Endothelial cell of umbilical vein (primary cell): ENCODE data around the gene KRTAP13-3. TPM values are rescaled to one million over a fixed set of nuclear protein-coding genes. Genes with fewer than 3 reads are reported as not detected.

Experiments used
- BruUV-seq: library from RNA; stranded (reverse); fragments of 400-500 nt; replicated peaks from 2 replicates; lab custom pipeline; 2021; lab: Mats Ljungman, UMichigan
- CTCF ChIA-PET: fragments of 300-600, 350-600 bp; sonication (Branson Sonifier 250); formaldehyde crosslinking; loops from one replicate; lab custom pipeline; 2021; ENCODE audit warnings: antibody characterized with exemption, inconsistent platforms; lab: Charles Lee
- POLR2A ChIA-PET: fragments of 300-600, 350-600 bp; sonication (Branson Sonifier 250); formaldehyde crosslinking; loops from one replicate; lab custom pipeline; 2021; ENCODE audit warnings: antibody characterized with exemption, inconsistent platforms; lab: Charles Lee
- DNase-seq: peaks from one replicate; pipeline ENCODE4 v3.0.0-alpha.2; 2011; ENCODE audit warnings: low read depth, low spot score
- FAIRE-seq: peaks from 2 replicates; lab custom pipeline; 2011; peaks lifted over from hg19 to GRCh38; lab: Jason Lieb, UNC
- H2AFZ ChIP-seq: 2 replicates; pipeline ENCODE4 v1.6.0; 2012; ENCODE audit warnings: low read depth, low read length, control low read depth, inconsistent platforms
- H3K27ac ChIP-seq: 2 replicates; pipeline ENCODE4 v1.5.1; 2011; ENCODE audit warnings: low read depth, mild to moderate bottlenecking, control low read depth, low read length, moderate library complexity; ENCODE audit not compliant: insufficient read depth
- H3K27me3 ChIP-seq, 2 experiments: 2 replicates each; pipeline versions ENCODE4 v1.6.0 to v1.6.1; 2011; ENCODE audit warnings: low read length in 2 of 2, mixed read lengths in 1 of 2; ENCODE audit not compliant: control insufficient read depth in 2 of 2, insufficient read depth in 2 of 2
- H3K36me3 ChIP-seq, 2 experiments: 2 replicates in 1 of 2; 3 replicates in 1 of 2; pipeline ENCODE4 v1.5.1; 2011; ENCODE audit warnings: low read length in 2 of 2, mild to moderate bottlenecking in 1 of 2, moderate library complexity in 1 of 2; ENCODE audit not compliant: control insufficient read depth in 2 of 2, insufficient read depth in 2 of 2; ENCODE audit errors: extremely low read depth in 1 of 2
- H3K4me1 ChIP-seq: 3 replicates; pipeline ENCODE4 v1.5.1; 2011; ENCODE audit warnings: mild to moderate bottlenecking, low read length; ENCODE audit not compliant: control insufficient read depth, insufficient read depth; ENCODE audit errors: extremely low read depth
- H3K4me2 ChIP-seq: 2 replicates; pipeline ENCODE4 v1.6.1; 2011; ENCODE audit warnings: low read length, control low read depth, mixed read lengths; ENCODE audit not compliant: insufficient read depth
- H3K4me3 ChIP-seq, 3 experiments: fragments of 200-600 bp in 1 of 3; sonication (generic), shearing (Covaris generic) in 1 of 3; replicated peaks in 1 of 3; 2 replicates each; pipeline ENCODE4 v1.5.1; 2011 to 2016; ENCODE audit warnings: control low read depth in 3 of 3, low read length in 3 of 3, mild to moderate bottlenecking in 2 of 3, inconsistent platforms in 1 of 3, low read depth in 1 of 3, moderate library complexity in 1 of 3; ENCODE audit not compliant: insufficient read depth in 1 of 3
- H3K79me2 ChIP-seq: 2 replicates; pipeline ENCODE4 v1.6.0; 2012; ENCODE audit warnings: low read length, inconsistent platforms; ENCODE audit not compliant: control insufficient read depth, insufficient read depth
- H3K9ac ChIP-seq: replicated peaks from 2 replicates; pipeline ENCODE3; 2011; ENCODE audit warnings: low read length, control low read depth; ENCODE audit not compliant: insufficient read depth; ENCODE audit errors: extremely low read depth
- H3K9me1 ChIP-seq: replicated peaks from 3 replicates; pipeline ENCODE4 v1.6.0; 2011; ENCODE audit warnings: mild to moderate bottlenecking, low read length; ENCODE audit not compliant: control insufficient read depth, insufficient read depth; ENCODE audit errors: extremely low read depth
- H3K9me3 ChIP-seq: replicated peaks from 2 replicates; pipeline ENCODE4 v1.5.1; 2012; ENCODE audit warnings: low read length, inconsistent platforms; ENCODE audit not compliant: control insufficient read depth, insufficient read depth
- H4K20me1 ChIP-seq: replicated peaks from 2 replicates; pipeline ENCODE3; 2011; ENCODE audit warnings: mild to moderate bottlenecking, low read length; ENCODE audit not compliant: control insufficient read depth, insufficient read depth; ENCODE audit errors: extremely low read depth
- EZH2 ChIP-seq: IDR thresholded peaks from 2 replicates; pipeline ENCODE4 v1.6.1; 2012; ENCODE audit warnings: borderline replicate concordance, low read depth, mild to moderate bottlenecking, moderate library complexity, low read length, inconsistent platforms; ENCODE audit not compliant: severe bottlenecking
- FOS ChIP-seq: IDR thresholded peaks from 2 replicates; pipeline ENCODE4 v1.6.1; 2011; ENCODE audit warnings: mild to moderate bottlenecking, low read length, moderate library complexity, borderline replicate concordance; ENCODE audit not compliant: insufficient read depth
- GATA2 ChIP-seq: IDR thresholded peaks from 2 replicates; pipeline ENCODE4 v1.7.0; 2011; ENCODE audit warnings: low read depth, mild to moderate bottlenecking, moderate library complexity, mixed read lengths, low read length; ENCODE audit not compliant: insufficient read length, insufficient read depth
- JUN ChIP-seq: IDR thresholded peaks from 2 replicates; pipeline ENCODE4 v1.6.1; 2011; ENCODE audit warnings: borderline replicate concordance, low read depth; ENCODE audit not compliant: insufficient read length, insufficient read depth
- MYC ChIP-seq: IDR thresholded peaks from one replicate; pipeline ENCODE4 v1.6.1; 2011; ENCODE audit warnings: mild to moderate bottlenecking, low read depth, low read length
- POLR2A ChIP-seq: IDR thresholded peaks from 2 replicates; pipeline ENCODE4 v1.6.1; 2012; ENCODE audit warnings: low read depth, mild to moderate bottlenecking, control low read depth, low read length
- POLR2AphosphoS5 ChIP-seq: IDR thresholded peaks from 2 replicates; pipeline ENCODE4 v1.6.1; 2012; ENCODE audit warnings: low read depth, mild to moderate bottlenecking, control low read depth, low read length, moderate library complexity; ENCODE audit not compliant: insufficient read depth
- dilution Hi-C: fragments of 300-500 bp; cut with MboI; formaldehyde crosslinking; loops from one replicate; pipeline ENCODE4 v1.15.0; 2019; ENCODE audit warnings: low sequenced_read_pairs; ENCODE audit not compliant: extremely low pct_ligation_motif_present
- intact Hi-C: fragments of 100-400 bp; cut with micrococcal nuclease; formaldehyde crosslinking; loops from one replicate; pipeline ENCODE4 v1.10.0; 2022
- polyA plus RNA-seq, 4 experiments: library from polyadenylated mRNA; depleted of rRNA in 3 of 4; stranded (reverse) in 3 of 4; unstranded in 1 of 4; fragments of >200 nt; gene quantifications; 2 replicates each; pipeline versions ENCODE4 v1.2.1 to v1.2.3, GENCODE V29; 2011 to 2012; ENCODE audit warnings: missing spikeins in 1 of 4
- total RNA-seq: library from RNA; stranded (reverse); gene quantifications from 2 replicates; pipeline ENCODE4 v1.2.3, GENCODE V29; 2021
- TF ChIP-seq, protein P1 (sequence below), 2 donors: IDR thresholded peaks; 1 replicate in 1 of 2; 2 replicates in 1 of 2; pipeline ENCODE4 v1.5.1; 2011; ENCODE audit warnings: low read length in 2 of 2, mild to moderate bottlenecking in 2 of 2, moderate library complexity in 2 of 2, control low read depth in 1 of 2, inconsistent platforms in 1 of 2, low read depth in 1 of 2; ENCODE audit not compliant: insufficient read depth in 1 of 2; ENCODE audit errors: extremely low read depth in 1 of 2
- TF ChIP-seq, protein P2 (sequence below): IDR thresholded peaks from 2 replicates; pipeline ENCODE4 v1.6.1; 2011; ENCODE audit not compliant: insufficient read depth, insufficient read length

KRTAP13-3 gene
- total and polyA plus RNA-seq, 2 donors (not counting 3 experiments of a cell fraction or from before 2014, with no cell fraction given): not detected

DNA sequence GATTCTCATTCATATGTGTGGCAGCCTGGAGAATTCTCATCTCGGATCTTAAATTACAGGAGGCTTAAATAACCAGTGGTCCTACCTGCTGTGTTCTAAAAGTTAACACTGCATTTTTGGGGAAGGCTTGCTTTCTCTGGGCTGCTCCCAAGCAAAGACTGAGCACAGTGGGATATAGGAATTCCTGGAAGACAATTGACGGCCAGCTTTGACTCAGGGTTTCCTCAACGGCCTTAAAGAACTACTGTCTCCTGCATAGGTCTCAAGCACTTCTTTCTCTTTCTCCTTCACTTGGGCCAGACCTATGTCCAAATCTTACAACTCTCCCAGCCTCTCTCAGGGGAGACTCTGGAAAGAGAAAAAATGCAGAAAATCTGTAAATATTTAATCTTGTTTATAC, 1.0 kb upstream of the KRTAP13-3 start:
- TF ChIP-seq EZH2 (no peak), FOS (no peak), POLR2A (no peak), MYC (no peak), GATA2 (no peak), JUN (no peak), POLR2AphosphoS5 (no peak)
- TF ChIP-seq, protein P1, sequence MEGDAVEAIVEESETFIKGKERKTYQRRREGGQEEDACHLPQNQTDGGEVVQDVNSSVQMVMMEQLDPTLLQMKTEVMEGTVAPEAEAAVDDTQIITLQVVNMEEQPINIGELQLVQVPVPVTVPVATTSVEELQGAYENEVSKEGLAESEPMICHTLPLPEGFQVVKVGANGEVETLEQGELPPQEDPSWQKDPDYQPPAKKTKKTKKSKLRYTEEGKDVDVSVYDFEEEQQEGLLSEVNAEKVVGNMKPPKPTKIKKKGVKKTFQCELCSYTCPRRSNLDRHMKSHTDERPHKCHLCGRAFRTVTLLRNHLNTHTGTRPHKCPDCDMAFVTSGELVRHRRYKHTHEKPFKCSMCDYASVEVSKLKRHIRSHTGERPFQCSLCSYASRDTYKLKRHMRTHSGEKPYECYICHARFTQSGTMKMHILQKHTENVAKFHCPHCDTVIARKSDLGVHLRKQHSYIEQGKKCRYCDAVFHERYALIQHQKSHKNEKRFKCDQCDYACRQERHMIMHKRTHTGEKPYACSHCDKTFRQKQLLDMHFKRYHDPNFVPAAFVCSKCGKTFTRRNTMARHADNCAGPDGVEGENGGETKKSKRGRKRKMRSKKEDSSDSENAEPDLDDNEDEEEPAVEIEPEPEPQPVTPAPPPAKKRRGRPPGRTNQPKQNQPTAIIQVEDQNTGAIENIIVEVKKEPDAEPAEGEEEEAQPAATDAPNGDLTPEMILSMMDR (IDR thresholded peaks at IDR 0.05; ENCODE audit: extremely low read depth in 1 of 2, insufficient read depth in 1 of 2, low read depth in 1 of 2, low read length in 2 of 2): no peak
- TF ChIP-seq, protein P2, sequence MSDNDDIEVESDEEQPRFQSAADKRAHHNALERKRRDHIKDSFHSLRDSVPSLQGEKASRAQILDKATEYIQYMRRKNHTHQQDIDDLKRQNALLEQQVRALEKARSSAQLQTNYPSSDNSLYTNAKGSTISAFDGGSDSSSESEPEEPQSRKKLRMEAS: no peak
- Histone ChIP-seq H3K4me1 (no peaks in the 10 kb centered on the region), H3K4me2 (no peak overlapping the region), H3K27me3 (no peaks in the 10 kb centered on the region), H3K9me1 (no peaks in the 10 kb centered on the region), H3K36me3 (no peaks in the 10 kb centered on the region), H4K20me1 (no peaks in the 10 kb centered on the region), H3K79me2 (no peaks in the 10 kb centered on the region), H3K9me3 (no peaks in the 10 kb centered on the region), H2AFZ (no peak overlapping the region), H3K9ac (no peak overlapping the region), H3K27ac (no peak overlapping the region), H3K4me3 (no peak overlapping the region)
- ChIA-PET POLR2A (no interaction called here), CTCF (no interaction called here)
- BruUV-seq: no TSS peak
- no peak for FAIRE-seq
- intact Hi-C loops: no loop called here
- dilution Hi-C loops: no loop called here
- no peak for DNase-seq
